GM21717 (cell line): Measurements from ENCODE around the gene ERP27.

Source experiments
- ATAC-seq: cut with Tn5 transposase; IDR thresholded peaks from one replicate; pipeline ENCODE4 v1.9.1; 2021; ENCODE audit warnings: mild to moderate bottlenecking, moderate library complexity; ENCODE audit not compliant: unreplicated experiment

ERP27 gene

GRCh38 chr12:14937014-14937413, 1.3 kb downstream of the ERP27 start:
- no peak for ATAC-seq

DNA sequence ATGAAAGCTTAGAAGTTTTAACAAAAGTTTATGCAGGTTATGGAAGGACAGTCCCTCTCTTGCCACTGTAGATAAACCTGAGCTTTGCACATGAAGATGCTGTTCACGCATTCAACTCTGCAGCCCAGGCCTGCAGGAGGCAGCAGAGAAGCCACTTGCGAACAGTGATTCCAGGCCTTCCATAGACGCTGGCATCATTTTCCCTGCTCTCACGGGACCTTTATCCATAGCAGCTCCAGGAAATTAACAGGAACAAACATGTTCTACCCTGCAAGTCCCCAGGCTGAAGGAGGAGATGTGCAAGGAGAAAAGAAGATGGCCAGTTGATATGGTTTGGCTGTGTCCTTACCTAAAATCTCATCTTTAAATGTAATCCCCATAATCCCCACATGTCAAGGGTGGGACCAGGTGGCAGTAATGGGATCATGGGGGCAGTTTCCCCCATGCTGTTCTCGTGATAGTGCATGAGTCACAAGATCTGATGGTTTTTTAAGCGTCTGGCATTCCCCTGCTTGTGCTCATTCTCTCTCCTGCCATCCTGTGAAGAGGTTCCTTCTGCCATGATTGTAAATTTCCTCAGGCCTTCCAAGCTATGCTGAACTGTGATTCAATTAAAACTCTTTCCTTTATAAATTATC, 2.0 kb downstream of the ERP27 start:
- no peak for ATAC-seq

DNA sequence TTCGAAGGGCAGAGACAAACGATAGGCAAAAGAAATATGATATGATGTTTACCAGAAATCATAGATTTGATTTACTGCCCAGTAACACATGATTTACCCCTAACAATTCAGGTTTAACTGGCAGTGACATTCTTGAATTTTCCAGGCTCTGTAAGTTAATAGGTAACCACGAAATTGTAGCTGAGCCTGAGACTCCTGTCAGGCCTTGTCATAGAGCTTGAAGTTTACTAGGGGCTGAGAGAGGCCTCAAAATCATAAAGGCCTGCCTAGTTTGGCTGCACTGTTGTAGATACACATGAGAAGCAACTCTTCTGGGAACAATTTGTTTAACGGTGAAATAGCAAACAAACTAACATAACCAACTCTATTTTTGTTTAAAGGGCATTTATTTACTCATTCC, 3.3 kb downstream of the ERP27 start:
- ATAC-seq: no peak

DNA sequence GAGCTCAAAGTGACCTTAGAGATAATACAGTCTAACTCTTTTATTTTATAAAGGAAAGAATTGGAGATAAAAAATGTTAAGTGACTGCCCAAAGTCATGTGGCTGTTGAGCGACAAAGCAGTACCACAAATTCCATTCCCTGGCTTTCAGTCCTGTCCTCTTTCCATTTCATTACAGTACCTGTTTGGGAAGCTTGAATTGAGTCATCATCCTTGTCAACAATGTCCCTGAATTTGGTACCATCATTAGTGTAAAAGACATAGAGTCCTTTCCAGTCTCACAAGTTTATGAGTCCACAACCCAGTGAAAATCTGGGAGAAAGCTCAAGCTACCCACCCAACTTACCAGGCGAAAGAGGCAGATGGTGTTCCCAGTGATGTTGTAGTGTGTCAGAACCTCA, 3.8 kb downstream of the ERP27 start:
- no peak for ATAC-seq

GRCh38 chr12:14931791-14932560, 6.4 kb downstream of the ERP27 start:
- no peak for ATAC-seq

GRCh38 chr12:14931359-14931758, 7.0 kb downstream of the ERP27 start:
- no peak for ATAC-seq

- ATAC-seq: no peak
These were observed 8.0 kb downstream of the ERP27 start for GRCh38 chr12:14930299-14930698.

GRCh38 chr12:14928931-14929330, 9.4 kb downstream of the ERP27 start:
- ATAC-seq: no peak

DNA sequence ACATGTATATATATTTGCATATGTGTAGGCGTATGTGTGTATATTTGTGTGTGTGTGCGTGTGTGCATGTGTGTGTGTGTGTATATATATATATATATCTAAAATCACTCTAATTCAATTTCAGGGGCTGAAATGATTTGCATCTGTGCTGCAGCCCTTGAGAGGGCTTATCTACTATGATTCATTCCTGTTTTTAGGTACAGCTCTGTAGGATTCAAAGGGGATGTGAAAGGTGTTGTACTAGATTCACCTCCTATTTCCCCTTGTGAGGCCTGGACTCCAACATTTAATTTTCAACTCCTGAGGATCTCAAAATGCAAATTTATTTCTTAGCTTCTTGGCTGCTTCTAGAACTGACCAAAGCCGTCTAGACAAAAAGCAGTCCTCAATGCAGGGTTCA, 11.1 kb downstream of the ERP27 start:
- no peak for ATAC-seq

DNA sequence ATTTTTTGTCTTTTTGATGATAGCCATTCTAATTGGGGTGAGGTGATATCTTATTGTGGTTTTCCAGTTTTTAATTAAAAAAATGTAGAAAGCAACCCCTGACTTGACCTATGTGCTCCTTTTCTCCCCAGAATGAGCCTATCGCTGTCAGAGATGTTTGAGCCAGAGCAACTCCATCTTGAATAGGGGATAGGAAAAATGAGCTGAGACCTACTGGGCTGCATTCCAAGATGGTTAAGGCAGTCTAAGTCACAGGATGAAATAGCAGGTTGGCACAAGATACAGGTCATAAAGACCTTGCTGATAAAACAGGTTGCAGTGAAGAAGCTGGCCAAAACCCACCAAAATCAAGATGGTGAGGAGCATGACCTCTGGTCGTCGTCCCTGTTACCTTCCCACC, 13.8 kb downstream of the ERP27 start:
- ATAC-seq: no peak

DNA sequence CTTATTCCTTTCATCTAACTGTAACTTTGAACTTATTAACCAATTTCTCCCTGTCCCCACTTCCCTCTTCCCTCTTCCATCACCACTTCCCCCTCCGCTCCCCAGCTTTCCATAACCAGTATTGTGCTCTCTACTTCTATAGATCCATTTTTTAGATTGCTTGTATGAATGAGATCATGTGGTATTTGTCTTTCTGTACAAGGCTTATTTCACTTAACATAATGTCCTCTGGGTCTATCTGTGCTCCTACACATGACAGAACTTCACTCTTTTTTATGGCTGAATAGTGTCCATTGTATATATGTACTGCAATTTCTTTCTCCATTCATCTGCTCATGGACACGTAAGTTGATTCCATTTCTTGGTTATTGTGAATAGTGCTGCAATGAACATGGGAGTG, 14.4 kb downstream of the ERP27 start:
- ATAC-seq: no peak

GRCh38 chr12:14921218-14921617, 17.1 kb downstream of the ERP27 start:
- ATAC-seq: no peak

DNA sequence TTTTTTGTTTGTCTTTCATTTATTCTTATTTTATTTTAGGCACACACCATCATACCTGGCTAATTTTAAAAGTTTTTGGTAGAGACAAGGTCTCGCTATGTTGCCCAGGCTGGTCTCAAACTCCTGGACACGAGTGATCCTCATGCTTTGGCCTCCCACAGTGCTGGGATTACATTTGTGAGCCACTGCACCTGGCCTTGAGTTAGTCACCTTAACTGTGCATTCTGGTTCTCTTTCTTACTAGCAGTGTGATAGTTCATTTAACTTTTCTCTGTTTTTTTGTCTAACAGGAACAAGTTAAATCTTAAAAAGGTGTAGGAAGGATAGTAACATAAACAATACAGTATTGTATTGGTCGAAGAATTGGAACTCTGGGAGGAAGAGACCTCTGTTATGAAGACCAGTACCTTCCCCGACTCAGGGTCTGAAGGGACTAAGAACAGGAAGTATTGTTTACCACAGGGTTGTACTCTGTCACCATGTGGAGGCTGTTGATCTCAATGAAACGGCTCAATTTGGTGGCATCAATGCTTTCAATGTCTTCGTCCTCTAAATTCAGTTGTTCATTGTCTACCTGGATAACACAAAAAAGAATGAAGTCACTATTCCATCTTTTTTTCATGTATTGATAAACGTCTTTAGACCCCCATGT, 17.7 kb downstream of the ERP27 start:
- ATAC-seq: no peak

DNA sequence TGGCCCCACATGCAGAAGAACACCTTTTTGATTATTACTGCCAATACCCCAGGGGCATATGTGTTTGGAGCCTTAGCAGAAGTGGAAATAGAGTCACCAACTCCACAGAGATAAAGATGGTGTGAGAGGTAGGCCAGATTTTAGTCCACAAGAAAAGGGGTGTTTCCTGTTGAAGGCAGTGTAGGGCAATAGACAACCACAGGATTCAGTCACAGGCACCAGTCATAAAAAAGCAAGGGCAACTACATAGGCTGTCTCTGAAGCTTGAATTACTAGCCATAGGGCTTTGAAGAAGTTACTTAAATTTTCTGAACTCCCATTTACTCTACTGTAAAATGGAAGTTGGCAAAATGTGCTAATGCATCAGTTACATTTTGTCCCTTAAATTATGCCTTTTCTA, 18.9 kb downstream of the ERP27 start:
- no peak for ATAC-seq

- no peak for ATAC-seq
These were observed 22.6 kb downstream of the ERP27 start for GRCh38 chr12:14915736-14916135.

GRCh38 chr12:14913381-14913781, 25.0 kb downstream of the ERP27 start:
- no peak for ATAC-seq

- ATAC-seq: no peak
These were observed 27.2 kb downstream of the ERP27 start for GRCh38 chr12:14911131-14911530.

DNA sequence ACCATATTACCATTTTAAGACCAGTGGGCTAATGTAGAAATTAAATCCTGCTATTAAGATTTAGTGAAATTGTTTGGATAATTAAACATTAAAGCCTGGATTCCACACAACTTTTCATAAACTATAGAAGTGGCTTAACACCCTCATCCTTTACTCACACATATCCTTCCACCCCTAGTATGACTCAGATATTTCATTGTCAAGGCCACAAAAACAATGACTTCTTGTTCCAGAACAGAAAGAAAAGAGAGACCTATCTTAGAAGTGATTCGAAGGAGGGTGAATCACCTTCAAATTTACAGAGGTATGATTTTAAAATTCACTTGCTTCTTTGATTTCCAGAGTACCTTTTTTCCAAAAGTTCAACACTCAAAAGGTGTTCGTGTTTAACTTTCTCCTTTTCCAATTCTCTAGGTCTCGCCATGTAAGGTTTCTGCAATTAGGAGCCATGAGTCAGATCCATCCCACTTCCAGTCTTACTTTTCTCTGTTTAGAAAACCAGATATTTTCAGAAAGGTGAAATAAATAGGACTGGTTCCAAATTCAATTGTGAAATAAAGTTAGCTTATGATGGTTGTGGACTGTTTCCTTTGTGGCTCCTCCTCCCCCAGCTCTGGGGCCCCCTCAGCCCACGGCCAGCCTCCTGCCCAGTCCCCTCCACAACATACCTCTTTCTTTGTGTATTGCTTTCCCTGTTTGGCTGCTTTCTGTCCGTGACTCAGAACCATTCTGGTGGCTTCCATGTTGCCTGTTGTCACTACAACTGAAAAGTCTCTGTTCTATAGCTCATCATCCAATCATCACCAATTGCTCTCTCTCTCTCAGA, 28.0 kb downstream of the ERP27 start:
- ATAC-seq: no peak

GRCh38 chr12:14907953-14908352, 30.4 kb downstream of the ERP27 start:
- no peak for ATAC-seq

GRCh38 chr12:14906114-14906513, 32.2 kb downstream of the ERP27 start:
- no peak for ATAC-seq

DNA sequence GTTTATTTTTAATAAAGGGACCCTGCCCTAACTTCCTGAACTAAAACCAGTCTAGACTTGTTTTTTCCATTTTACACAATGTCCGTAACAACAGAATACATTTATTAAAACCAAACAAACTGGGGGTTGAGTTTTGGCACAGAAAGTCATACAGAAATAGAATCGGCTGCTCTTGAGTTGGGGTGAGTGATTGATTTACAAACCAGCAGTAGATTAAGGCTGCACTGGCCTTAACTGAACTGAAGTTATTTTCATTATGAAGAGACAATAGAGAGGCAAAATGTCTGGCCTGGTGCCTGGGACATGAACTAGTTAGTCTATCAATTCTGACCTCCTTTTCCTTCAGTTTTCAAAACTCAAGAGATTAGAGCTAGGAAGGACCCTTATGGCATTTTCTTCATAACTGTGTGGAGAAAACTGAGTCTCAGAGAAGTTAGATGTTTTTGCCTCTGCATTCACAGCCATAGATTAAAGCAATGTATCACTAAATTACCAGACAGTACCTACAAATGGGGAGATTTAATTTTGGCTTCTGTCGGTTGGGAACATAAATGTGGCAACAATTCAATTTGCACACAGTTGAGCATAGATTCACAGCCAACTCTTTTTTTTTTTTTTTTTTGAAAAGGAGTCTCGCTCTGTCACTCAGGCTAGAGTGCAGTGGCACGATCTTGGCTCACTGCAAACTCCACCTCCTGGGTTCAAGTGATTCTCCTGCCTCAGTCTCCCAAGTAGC, 32.9 kb downstream of the ERP27 start:
- ATAC-seq: no peak
